Measurements from ENCODE around the gene TMPRSS9.
"Not testable (repeated sequence)": the region's sequence is repeated elsewhere in the genome, so short reads cannot be mapped to it uniquely, and the experiment has no call there.

Gene TMPRSS9

GRCh38 chr19:2412449-2412848 lies 52.4 kb downstream of the TMPRSS9 start:
- TF ChIP-seq CTCF (IDR thresholded peaks at IDR 0.05; ENCODE audit: extremely low read depth, insufficient read depth, missing control alignments): no peak
- DNase-seq (ENCODE audit: low spot score): no peak
- in situ Hi-C loops (cut with MboI; ENCODE audit: low pct_unique_long_range_greater_than_20kb, low sequenced_read_pairs, unreplicated experiment): no loop called here

DNA sequence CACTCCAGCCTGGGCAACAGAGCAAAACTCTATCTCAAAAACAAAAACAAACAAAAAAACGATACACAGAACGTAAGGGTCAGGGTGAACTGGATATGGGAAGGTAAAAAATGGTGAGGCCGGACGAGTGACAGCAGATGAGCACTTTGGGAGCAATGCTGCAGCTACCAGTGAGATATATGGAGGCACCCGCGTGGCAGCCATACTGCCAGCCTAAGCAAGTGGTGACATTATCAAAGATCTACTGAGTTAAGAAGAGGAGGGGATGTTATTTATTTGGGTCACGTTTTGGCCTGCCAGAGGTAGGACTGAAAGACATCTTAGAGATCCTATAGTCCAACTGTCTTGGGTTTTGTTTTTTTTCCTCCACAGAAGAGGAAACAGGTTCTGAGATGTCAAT lies 53.1 kb downstream of the TMPRSS9 start:
- in situ Hi-C loops (cut with MboI; ENCODE audit: low pct_unique_long_range_greater_than_20kb, low sequenced_read_pairs, unreplicated experiment): no loop called here
- no peak for DNase-seq (ENCODE audit: low spot score)
- no peak for TF ChIP-seq CTCF (IDR thresholded peaks at IDR 0.05; ENCODE audit: extremely low read depth, insufficient read depth, missing control alignments)

- no peak for TF ChIP-seq CTCF (IDR thresholded peaks at IDR 0.05; ENCODE audit: extremely low read depth, insufficient read depth, missing control alignments)
- in situ Hi-C loops (cut with MboI; ENCODE audit: low pct_unique_long_range_greater_than_20kb, low sequenced_read_pairs, unreplicated experiment): no loop called here
- DNase-seq (ENCODE audit: low spot score): no peak
These were observed 53.6 kb downstream of the TMPRSS9 start for GRCh38 chr19:2413629-2414028.

- no peak for TF ChIP-seq CTCF (IDR thresholded peaks at IDR 0.05; ENCODE audit: extremely low read depth, insufficient read depth, missing control alignments)
- DNase-seq (ENCODE audit: low spot score): no peak
- in situ Hi-C loops (cut with MboI; ENCODE audit: low pct_unique_long_range_greater_than_20kb, low sequenced_read_pairs, unreplicated experiment): no loop called here
These were observed 55.4 kb downstream of the TMPRSS9 start for GRCh38 chr19:2415281-2415972.

GRCh38 chr19:2415973-2416319 lies 55.9 kb downstream of the TMPRSS9 start:
- in situ Hi-C loops (cut with MboI; ENCODE audit: low pct_unique_long_range_greater_than_20kb, low sequenced_read_pairs, unreplicated experiment): no loop called here
- no peak for DNase-seq (ENCODE audit: low spot score)
- TF ChIP-seq CTCF (IDR thresholded peaks at IDR 0.05; ENCODE audit: extremely low read depth, insufficient read depth, missing control alignments): no peak

DNA sequence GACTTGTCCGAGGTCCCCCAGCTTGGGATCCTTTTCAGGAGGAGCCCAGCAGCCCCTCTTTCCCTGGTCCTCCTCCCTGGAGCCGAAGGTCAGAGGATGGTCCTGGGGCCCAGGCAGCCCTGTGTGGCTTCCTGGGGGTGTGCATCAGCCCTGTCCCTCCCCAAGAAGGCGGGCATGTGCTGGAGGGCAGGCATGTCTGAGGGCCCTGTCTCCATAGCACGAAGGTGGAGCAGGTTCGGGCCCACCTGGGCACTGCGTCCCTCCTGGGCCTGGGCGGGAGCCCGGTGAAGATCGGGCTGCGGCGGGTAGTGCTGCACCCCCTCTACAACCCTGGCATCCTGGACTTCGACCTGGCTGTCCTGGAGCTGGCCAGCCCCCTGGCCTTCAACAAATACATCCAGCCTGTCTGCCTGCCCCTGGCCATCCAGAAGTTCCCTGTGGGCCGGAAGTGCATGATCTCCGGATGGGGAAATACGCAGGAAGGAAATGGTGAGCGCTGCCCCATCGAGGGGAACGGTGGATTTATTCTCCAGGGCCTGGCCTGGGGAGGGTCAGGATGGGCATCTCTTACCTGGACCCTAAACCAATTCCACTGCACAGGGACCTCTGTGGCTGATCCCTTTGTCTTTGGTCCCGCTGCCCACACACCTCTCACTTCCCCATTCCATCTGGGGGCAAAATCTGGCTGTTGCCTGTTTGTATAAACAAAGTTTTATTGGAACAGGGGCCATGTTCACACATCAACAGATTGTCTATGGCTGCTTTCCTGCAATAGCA lies 56.4 kb downstream of the TMPRSS9 start:
- in situ Hi-C loops (cut with MboI; ENCODE audit: low pct_unique_long_range_greater_than_20kb, low sequenced_read_pairs, unreplicated experiment): no loop called here
- no peak for DNase-seq (ENCODE audit: low spot score)
- TF ChIP-seq CTCF (IDR thresholded peaks at IDR 0.05; ENCODE audit: extremely low read depth, insufficient read depth, missing control alignments): no peak

DNA sequence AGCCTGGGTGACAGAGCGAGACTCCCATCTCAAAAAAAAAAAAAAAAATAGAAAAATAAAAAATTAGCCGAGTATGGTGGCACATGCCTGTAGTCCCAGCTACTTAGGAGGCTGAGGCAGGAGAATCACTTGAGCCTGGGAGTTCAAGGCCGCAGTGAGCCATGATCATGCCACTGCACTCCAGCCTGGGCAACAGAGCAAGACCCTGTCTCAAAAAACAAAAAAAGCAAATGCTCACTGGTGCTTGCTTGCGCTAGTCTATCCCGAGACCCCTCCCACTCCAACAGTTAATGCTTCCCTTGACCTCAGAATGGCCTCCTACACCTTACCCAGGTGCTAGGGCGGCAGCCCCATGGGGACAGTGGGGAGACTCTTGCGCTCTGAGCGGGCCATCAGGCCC lies 57.4 kb downstream of the TMPRSS9 start:
- DNase-seq (ENCODE audit: low spot score); in situ Hi-C loops (cut with MboI; ENCODE audit: low pct_unique_long_range_greater_than_20kb, low sequenced_read_pairs, unreplicated experiment): not testable (repeated sequence)

Data from GM13977 (cell line).